H9 (cell line): ENCODE results near the gene CHGA. TPM values are rescaled to one million over a fixed set of nuclear protein-coding genes. Genes with fewer than 3 reads are reported as not detected.

Experiments
- DNase-seq: peaks from one replicate; pipeline ENCODE4 v3.0.0-alpha.2; 2017
- H2AFZ ChIP-seq: one replicate; pipeline ENCODE4 v1.6.1; 2013; ENCODE audit warnings: mild to moderate bottlenecking, low read length, control low read depth, moderate library complexity
- H2AK5ac ChIP-seq: 2 replicates; pipeline ENCODE4 v1.6.1; 2013; ENCODE audit warnings: low read length, control low read depth, mixed read lengths; ENCODE audit not compliant: insufficient read length
- H2BK120ac ChIP-seq: one replicate; pipeline ENCODE4 v1.6.1; 2013; ENCODE audit warnings: low read depth, mild to moderate bottlenecking, low read length, control low read depth, inconsistent platforms; ENCODE audit not compliant: poor library complexity, severe bottlenecking
- H2BK12ac ChIP-seq: 2 replicates; pipeline ENCODE4 v1.6.1; 2013; ENCODE audit warnings: low read length, control low read depth, mixed read lengths, low read depth; ENCODE audit not compliant: insufficient read length
- H2BK15ac ChIP-seq: 2 replicates; pipeline ENCODE4 v1.6.1; 2013; ENCODE audit warnings: low read depth, low read length, control low read depth
- H2BK20ac ChIP-seq: one replicate; pipeline ENCODE4 v1.6.1; 2013; ENCODE audit warnings: low read depth, mild to moderate bottlenecking, low read length, control low read depth, inconsistent platforms; ENCODE audit not compliant: poor library complexity, severe bottlenecking
- H2BK5ac ChIP-seq: 2 replicates; pipeline ENCODE4 v1.6.1; 2013; ENCODE audit warnings: low read length, control low read depth, mixed read lengths; ENCODE audit not compliant: insufficient read length
- H3K14ac ChIP-seq: 2 replicates; pipeline ENCODE4 v1.6.1; 2013; ENCODE audit warnings: low read length, control low read depth; ENCODE audit not compliant: insufficient read depth
- H3K18ac ChIP-seq: 2 replicates; pipeline ENCODE4 v1.6.1; 2013; ENCODE audit warnings: low read depth, mild to moderate bottlenecking, mixed read lengths, low read length, control low read depth; ENCODE audit not compliant: insufficient read length
- H3K23ac ChIP-seq: 2 replicates; pipeline ENCODE4 v1.6.1; 2013; ENCODE audit warnings: low read length, control low read depth, mixed read lengths, low read depth; ENCODE audit not compliant: insufficient read length
- H3K23me2 ChIP-seq: 2 replicates; pipeline ENCODE4 v1.6.1; 2013; ENCODE audit warnings: low read depth, mild to moderate bottlenecking, mixed read lengths, low read length, control low read depth; ENCODE audit not compliant: insufficient read length, poor library complexity, severe bottlenecking
- H3K27ac ChIP-seq: 2 replicates; pipeline ENCODE4 v1.5.1; 2013; ENCODE audit warnings: low read length, control low read depth, mixed read lengths, low read depth; ENCODE audit not compliant: insufficient read length
- H3K27me3 ChIP-seq: 2 replicates; pipeline ENCODE4 v1.6.1; 2013; ENCODE audit warnings: low read length, control low read depth, inconsistent platforms; ENCODE audit not compliant: insufficient read depth
- H3K4ac ChIP-seq: 2 replicates; pipeline ENCODE4 v1.6.1; 2013; ENCODE audit warnings: low read depth, mild to moderate bottlenecking, control low read depth, inconsistent platforms, low read length, moderate library complexity
- H3K4me1 ChIP-seq: 2 replicates; pipeline ENCODE4 v1.6.1; 2013; ENCODE audit warnings: low read length, control low read depth, inconsistent platforms; ENCODE audit not compliant: insufficient read depth
- H3K4me2 ChIP-seq: 2 replicates; pipeline ENCODE4 v1.6.1; 2013; ENCODE audit warnings: low read length, control low read depth, mixed read lengths; ENCODE audit not compliant: insufficient read length, insufficient read depth
- H3K56ac ChIP-seq: 2 replicates; pipeline ENCODE4 v1.6.1; 2013; ENCODE audit warnings: low read depth, mild to moderate bottlenecking, mixed read lengths, low read length, control low read depth; ENCODE audit not compliant: insufficient read length
- H3K79me1 ChIP-seq: 2 replicates; pipeline ENCODE4 v1.6.1; 2013; ENCODE audit warnings: low read depth, mild to moderate bottlenecking, moderate library complexity, low read length, control low read depth, inconsistent platforms; ENCODE audit not compliant: insufficient read depth, poor library complexity, severe bottlenecking
- H3K79me2 ChIP-seq: 2 replicates; pipeline ENCODE4 v1.6.1; 2013; ENCODE audit warnings: low read length, control low read depth, inconsistent platforms; ENCODE audit not compliant: insufficient read depth
- H3K9ac ChIP-seq: 2 replicates; pipeline ENCODE4 v1.6.1; 2013; ENCODE audit warnings: low read length, control low read depth, mixed read lengths; ENCODE audit not compliant: insufficient read length; ENCODE audit errors: extremely low read depth
- H3K9me3 ChIP-seq: one replicate; pipeline ENCODE4 v1.6.1; 2013; ENCODE audit warnings: low read depth, low read length, inconsistent platforms; ENCODE audit not compliant: control insufficient read depth
- H3T11ph ChIP-seq: one replicate; pipeline ENCODE4 v1.6.1; 2013; ENCODE audit warnings: mild to moderate bottlenecking, low read length, control low read depth, inconsistent platforms
- H4K20me1 ChIP-seq: one replicate; pipeline ENCODE4 v1.6.1; 2013; ENCODE audit not compliant: control insufficient read depth, insufficient read length, insufficient read depth
- H4K5ac ChIP-seq: 2 replicates; pipeline ENCODE4 v1.6.1; 2013; ENCODE audit warnings: low read depth, mild to moderate bottlenecking, mixed read lengths, low read length, control low read depth; ENCODE audit not compliant: insufficient read length
- H4K8ac ChIP-seq: replicated peaks from 2 replicates; pipeline ENCODE4 v1.6.1; 2013; ENCODE audit warnings: low read length, control low read depth, mixed read lengths, low read depth; ENCODE audit not compliant: insufficient read length
- H4K91ac ChIP-seq: 2 replicates; pipeline ENCODE4 v1.6.1; 2013; ENCODE audit warnings: low read depth, mild to moderate bottlenecking, moderate library complexity, mixed read lengths, low read length, control low read depth; ENCODE audit not compliant: insufficient read length
- H3K27ac Mint-ChIP-seq, 3 experiments: 2 replicates in 2 of 3; 3 replicates in 1 of 3; pipeline ENCODE4 v1.8.0; 2020 to 2021; ENCODE audit warnings: mixed read lengths in 3 of 3, mild to moderate bottlenecking in 1 of 3, moderate library complexity in 1 of 3
- H3K27me3 Mint-ChIP-seq: 2 replicates; pipeline ENCODE4 v1.8.0; 2021; ENCODE audit warnings: low read depth, mild to moderate bottlenecking, moderate library complexity, mixed read lengths
- H3K36me3 Mint-ChIP-seq, 3 experiments: 2 replicates in 2 of 3; 3 replicates in 1 of 3; pipeline ENCODE4 v1.8.0; 2020 to 2021; ENCODE audit warnings: low read depth in 3 of 3, mixed read lengths in 3 of 3; ENCODE audit not compliant: insufficient read depth in 1 of 3
- H3K4me1 Mint-ChIP-seq, 2 experiments: 2 replicates each; pipeline ENCODE4 v1.8.0; 2020; ENCODE audit warnings: mixed read lengths in 2 of 2
- H3K4me3 Mint-ChIP-seq, 2 experiments: 2 replicates in 1 of 2; 3 replicates in 1 of 2; pipeline ENCODE4 v1.8.0; 2020 to 2021; ENCODE audit warnings: mild to moderate bottlenecking in 2 of 2, mixed read lengths in 2 of 2, moderate library complexity in 1 of 2
- H3K9me3 Mint-ChIP-seq, 2 experiments: 2 replicates in 1 of 2; 3 replicates in 1 of 2; pipeline ENCODE4 v1.8.0; 2020; ENCODE audit warnings: mild to moderate bottlenecking in 2 of 2, mixed read lengths in 2 of 2, moderate library complexity in 1 of 2
- CTCF ChIP-seq: fragments of 200-600 bp; sonication (generic); conservative IDR thresholded peaks from 3 replicates; pipeline ENCODE4 v1.8.0; 2021; ENCODE audit warnings: antibody characterized with exemption, mild to moderate bottlenecking
- WGBS: extraction: QIAGEN DNeasy Blood & Tissue Kit; methylation state at CpG from one replicate; pipeline ENCODE4 v1.1.7; 2013; ENCODE audit warnings: missing lambda C conversion rate, low lambda C conversion rate, mixed read lengths; ENCODE audit not compliant: insufficient read length; ENCODE audit errors: extremely low coverage; 5-methylcytosine and 5-hydroxymethylcytosine counted together
- total RNA-seq: library from RNA; stranded (reverse); gene quantifications from 2 replicates; pipeline ENCODE4 v1.2.1, GENCODE V29; 2021

CHGA gene
- total RNA-seq, 1 experiment from 2014 or later: 6.7 TPM

- H3K27ac ChIP-seq: no peak overlapping the region
- peaks cover 27 to 33% of the 10 kb centered on the region in 2 experiments for H3K4me1 Mint-ChIP-seq
- H2BK120ac ChIP-seq: no peak overlapping the region
- H2AFZ ChIP-seq: no peak overlapping the region
- no CpG with 5 or more reads among the region's 1 CpG for WGBS
- H3T11ph ChIP-seq: no peak overlapping the region
- H2BK20ac ChIP-seq: no peak overlapping the region
- no peak overlapping the region for H2AK5ac ChIP-seq
- H3K9me3 ChIP-seq: no peaks in the 10 kb centered on the region
- H2BK5ac ChIP-seq: no peak overlapping the region
- no peak overlapping the region for H3K4ac ChIP-seq
- H3K9ac ChIP-seq: no peak overlapping the region
- no peak overlapping the region for H2BK12ac ChIP-seq
- H4K8ac ChIP-seq: no peak overlapping the region
- H3K14ac ChIP-seq: no peak overlapping the region
- H4K5ac ChIP-seq: no peak overlapping the region
- H3K23me2 ChIP-seq: no peaks in the 10 kb centered on the region
- H3K27me3 ChIP-seq: no peaks in the 10 kb centered on the region
- H3K9me3 Mint-ChIP-seq: peaks cover 6 to 16% of the 10 kb centered on the region in 2 experiments
- peaks cover 14 to 27% (median 15%) of the 10 kb centered on the region in 3 experiments for H3K36me3 Mint-ChIP-seq
- no peaks in the 10 kb centered on the region for H4K20me1 ChIP-seq
- H3K79me2 ChIP-seq: peaks cover 6% of the 10 kb centered on the region; the same call in 1 of the 2 replicates
- H3K27ac Mint-ChIP-seq: no peak overlapping the region
- no peak overlapping the region for H3K4me3 Mint-ChIP-seq
- no peaks in the 10 kb centered on the region for H3K27me3 Mint-ChIP-seq
- TF ChIP-seq CTCF: no peak
- no peak for DNase-seq
- H3K79me1 ChIP-seq: peaks cover 3% of the 10 kb centered on the region
- no peak overlapping the region for H3K4me2 ChIP-seq
- peaks cover 3% of the 10 kb centered on the region; the same call in 1 of the 2 replicates for H3K4me1 ChIP-seq
- H2BK15ac ChIP-seq: no peak overlapping the region
- H3K18ac ChIP-seq: no peak overlapping the region
- no peak overlapping the region for H3K56ac ChIP-seq
- H4K91ac ChIP-seq: no peak overlapping the region
- no peak overlapping the region for H3K23ac ChIP-seq
These were observed 42.3 kb downstream of the CHGA start for GRCh38 chr14:92965281-92965680.
